Stomach (tissue), 4 donors: ENCODE data around the gene TNRC6B.

Experiments
- POLR2A ChIP-seq, 4 donors: fragments of 450-650 bp; IDR thresholded peaks; one replicate each; pipeline ENCODE4 v1.6.1; 2016; ENCODE audit warnings: antibody characterized with exemption in 4 of 4, control low read depth in 2 of 4, mild to moderate bottlenecking in 1 of 4, moderate library complexity in 1 of 4
- TF ChIP-seq, protein P1 (sequence below), 7 experiments: fragments of 450-650 bp in 4 of 7; fragments of 200-600 bp in 3 of 7; sonication (generic) in 3 of 7; IDR thresholded peaks; one replicate each; pipeline ENCODE4 v1.5.1; 2016 to 2019; ENCODE audit warnings: antibody characterized with exemption in 7 of 7, control low read depth in 2 of 7, mild to moderate bottlenecking in 1 of 7

- TF ChIP-seq, protein P1, sequence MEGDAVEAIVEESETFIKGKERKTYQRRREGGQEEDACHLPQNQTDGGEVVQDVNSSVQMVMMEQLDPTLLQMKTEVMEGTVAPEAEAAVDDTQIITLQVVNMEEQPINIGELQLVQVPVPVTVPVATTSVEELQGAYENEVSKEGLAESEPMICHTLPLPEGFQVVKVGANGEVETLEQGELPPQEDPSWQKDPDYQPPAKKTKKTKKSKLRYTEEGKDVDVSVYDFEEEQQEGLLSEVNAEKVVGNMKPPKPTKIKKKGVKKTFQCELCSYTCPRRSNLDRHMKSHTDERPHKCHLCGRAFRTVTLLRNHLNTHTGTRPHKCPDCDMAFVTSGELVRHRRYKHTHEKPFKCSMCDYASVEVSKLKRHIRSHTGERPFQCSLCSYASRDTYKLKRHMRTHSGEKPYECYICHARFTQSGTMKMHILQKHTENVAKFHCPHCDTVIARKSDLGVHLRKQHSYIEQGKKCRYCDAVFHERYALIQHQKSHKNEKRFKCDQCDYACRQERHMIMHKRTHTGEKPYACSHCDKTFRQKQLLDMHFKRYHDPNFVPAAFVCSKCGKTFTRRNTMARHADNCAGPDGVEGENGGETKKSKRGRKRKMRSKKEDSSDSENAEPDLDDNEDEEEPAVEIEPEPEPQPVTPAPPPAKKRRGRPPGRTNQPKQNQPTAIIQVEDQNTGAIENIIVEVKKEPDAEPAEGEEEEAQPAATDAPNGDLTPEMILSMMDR (IDR thresholded peaks at IDR 0.05), result no peak
- no peak for TF ChIP-seq POLR2A (IDR thresholded peaks at IDR 0.05)
Measured at GRCh38 chr22:40320687-40321086, 143.0 kb downstream of the TNRC6B start.
